Epithelial cell of esophagus (primary cell): ENCODE data around the gene SH2D2A.

Experiments used
- DNase-seq: peaks from one replicate; pipeline ENCODE4 v3.0.0; 2010; ENCODE audit warnings: low read depth
- H3K4me3 ChIP-seq: 2 replicates; pipeline ENCODE4 v1.5.1; 2011; ENCODE audit warnings: mild to moderate bottlenecking, low read length, control low read depth
- CTCF ChIP-seq: IDR thresholded peaks from 2 replicates; pipeline ENCODE4 v1.5.1; 2011; ENCODE audit warnings: low read depth, mild to moderate bottlenecking, low read length, control low read depth, inconsistent platforms; ENCODE audit not compliant: insufficient read depth; ENCODE audit errors: missing control alignments

Gene SH2D2A

DNA sequence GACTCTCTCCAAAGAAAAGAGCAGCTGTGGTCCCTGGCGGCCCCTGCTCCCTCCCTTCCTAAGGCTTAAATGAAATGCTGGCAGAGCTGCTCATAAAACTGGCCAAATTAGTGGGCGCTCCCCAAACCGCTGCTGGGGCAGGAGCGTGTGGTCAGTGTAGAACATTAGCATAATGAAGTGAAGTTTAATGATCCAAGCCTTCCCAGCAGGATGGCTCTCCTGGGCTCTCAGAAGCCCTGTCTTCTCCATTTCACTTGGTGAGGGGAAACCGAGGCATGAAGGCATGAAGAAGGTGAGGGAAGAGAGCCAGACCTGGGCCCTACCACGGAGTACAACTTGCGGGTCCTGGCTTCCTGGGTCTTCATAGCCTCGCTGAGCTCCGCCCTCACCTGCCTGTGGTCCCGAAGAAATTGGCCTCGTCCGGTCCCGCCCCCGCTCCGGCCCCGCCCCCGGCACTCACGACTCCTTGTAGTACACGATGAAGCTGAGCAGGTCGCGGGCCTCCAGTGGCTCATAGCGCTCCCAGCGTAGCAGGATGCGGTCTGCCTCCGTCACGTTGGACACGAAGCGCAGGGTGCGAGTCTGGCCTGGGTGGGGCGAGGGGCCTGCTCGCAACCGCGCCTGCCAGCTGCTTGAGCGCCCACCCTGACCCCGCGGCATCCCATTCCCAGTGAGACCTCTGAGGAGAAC is 32.0 kb upstream of the SH2D2A start:
- no peak for TF ChIP-seq CTCF
- no peak overlapping the region for H3K4me3 ChIP-seq
- DNase-seq = peak; percentile 67

DNA sequence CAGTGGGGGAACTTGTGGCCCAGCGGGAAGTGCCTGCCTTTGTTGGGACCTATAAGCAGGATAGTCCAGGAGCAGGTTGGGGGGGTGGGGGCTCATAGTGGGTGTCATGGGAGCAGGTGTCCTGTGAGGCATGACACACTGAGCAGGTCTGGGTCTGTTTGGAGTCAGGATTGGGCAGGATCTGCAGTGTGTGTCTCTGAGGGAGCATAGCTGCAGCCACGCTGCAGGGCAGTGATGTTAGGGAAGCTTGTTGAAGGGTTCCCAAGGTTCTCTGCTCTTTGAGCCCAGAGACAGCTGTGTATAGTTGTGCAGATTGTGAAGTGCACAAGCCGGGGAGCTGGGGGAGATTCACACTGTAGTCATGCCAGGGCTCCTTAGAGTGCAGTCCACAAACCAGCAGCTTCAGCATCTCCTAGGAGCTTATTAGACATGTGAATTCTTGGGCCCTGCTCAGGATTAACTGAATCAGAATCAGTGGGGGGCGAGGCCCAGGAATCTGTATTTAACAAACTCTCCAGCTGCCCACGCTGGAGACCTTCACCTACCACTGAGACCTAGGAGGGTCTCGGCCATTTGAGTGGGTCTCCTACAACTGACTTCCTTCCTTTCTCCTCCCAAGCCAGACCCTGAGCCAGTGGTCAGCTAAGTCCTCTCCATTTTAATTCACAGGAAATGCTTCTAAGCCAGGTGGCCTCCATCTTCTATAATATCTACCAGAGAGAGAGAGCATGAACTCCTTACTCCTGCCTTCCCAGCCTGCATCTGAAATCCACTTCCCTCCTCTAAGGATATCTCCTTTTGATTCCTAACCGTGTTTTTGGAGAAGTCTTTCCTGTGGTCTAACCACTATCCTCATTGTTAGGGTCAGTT is 31.2 kb upstream of the SH2D2A start:
- no peak for TF ChIP-seq CTCF
- H3K4me3 ChIP-seq = no peak overlapping the region
- DNase-seq = no peak

- no peak overlapping the region for H3K4me3 ChIP-seq
- TF ChIP-seq CTCF = no peak
- DNase-seq = no peak
Observed at GRCh38 chr1:156846643-156847042, 30.0 kb upstream of the SH2D2A start.

DNA sequence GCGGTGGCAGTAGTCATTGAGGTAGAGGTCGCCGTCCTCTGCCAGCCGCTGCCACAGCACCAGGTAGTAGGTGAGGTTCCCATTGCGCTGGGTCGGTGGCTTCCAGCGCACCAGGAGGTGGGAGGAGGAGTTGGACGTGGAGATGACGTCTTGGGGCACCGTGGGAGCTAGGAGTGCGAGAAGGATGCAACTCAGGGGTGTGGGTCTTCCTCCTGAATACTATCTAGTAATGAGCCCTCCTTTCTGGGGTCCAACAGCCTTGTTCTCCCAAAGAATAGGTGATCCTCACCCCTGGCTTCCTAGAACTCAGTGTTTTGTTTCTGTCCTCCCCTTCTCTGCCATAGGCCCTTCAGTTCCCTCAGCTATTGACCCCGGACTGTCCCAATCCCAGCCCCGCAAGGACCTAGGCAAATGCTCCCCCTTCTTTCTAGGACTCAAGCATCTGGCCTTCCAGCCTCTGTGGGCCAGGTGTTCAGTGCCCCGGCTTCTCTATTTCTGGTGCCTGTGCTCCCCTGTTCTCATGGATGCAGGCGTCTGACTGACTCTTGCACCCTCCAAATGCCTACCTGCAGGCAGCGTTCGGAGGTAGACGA is 29.4 kb upstream of the SH2D2A start:
- TF ChIP-seq CTCF = no peak
- no peak overlapping the region for H3K4me3 ChIP-seq
- DNase-seq = no peak

DNA sequence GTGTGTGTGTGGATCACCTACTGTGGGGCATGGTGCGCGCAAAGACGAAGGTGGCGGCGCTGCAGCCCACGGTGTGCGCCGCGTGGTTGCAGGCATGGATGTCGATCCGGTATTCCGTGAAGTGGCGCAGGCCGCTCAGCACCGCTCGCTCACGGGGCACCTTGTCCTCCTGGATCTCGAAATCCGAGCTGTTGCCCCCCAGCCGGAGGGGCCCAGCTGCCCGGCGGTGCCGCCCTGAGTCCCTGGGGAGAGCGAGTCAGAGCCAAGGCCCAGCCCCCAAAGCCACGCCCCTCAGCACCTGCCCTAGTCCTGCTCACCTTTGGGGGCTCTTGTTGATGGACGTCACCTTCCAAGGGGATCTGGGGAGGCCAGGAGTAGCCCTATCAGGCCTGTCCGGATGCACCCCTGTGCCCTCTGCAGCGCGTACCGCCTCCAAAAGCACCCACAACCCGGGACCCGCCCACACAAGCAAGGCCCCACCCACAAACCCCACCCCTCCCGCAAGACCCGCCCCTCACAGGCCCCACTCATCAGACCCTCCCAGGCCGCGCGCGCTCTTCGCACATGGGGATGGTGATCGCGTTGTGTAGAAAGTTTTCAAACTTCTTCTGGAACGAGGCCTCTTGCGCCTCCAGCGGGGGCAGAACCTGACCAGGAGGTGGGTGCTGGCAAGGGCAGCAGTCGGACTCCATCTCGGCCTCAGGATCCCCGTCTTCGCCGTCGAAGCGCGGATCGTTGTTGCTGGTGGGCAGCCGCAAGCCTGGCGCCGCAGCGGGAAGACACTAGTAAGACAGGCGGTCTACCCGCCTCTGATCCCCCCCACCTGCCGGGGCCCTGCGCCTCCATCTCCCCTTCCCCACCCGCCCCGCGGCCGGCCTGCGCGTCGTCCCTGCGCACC is 28.7 kb upstream of the SH2D2A start:
- TF ChIP-seq CTCF = no peak
- H3K4me3 ChIP-seq = no peak overlapping the region
- peak; percentile 11 for DNase-seq

- H3K4me3 ChIP-seq = no peak overlapping the region
- no peak for TF ChIP-seq CTCF
- no peak for DNase-seq
Observed at GRCh38 chr1:156844638-156845037, 28.0 kb upstream of the SH2D2A start.
